GM19023 (cell line): Measurements from ENCODE around the gene CDC42SE2.

Experiments used
- ATAC-seq: cut with Tn5 transposase; IDR thresholded peaks from one replicate; pipeline ENCODE4 v1.9.1; 2021; ENCODE audit warnings: mild to moderate bottlenecking, moderate library complexity; ENCODE audit not compliant: unreplicated experiment

CDC42SE2 gene

DNA sequence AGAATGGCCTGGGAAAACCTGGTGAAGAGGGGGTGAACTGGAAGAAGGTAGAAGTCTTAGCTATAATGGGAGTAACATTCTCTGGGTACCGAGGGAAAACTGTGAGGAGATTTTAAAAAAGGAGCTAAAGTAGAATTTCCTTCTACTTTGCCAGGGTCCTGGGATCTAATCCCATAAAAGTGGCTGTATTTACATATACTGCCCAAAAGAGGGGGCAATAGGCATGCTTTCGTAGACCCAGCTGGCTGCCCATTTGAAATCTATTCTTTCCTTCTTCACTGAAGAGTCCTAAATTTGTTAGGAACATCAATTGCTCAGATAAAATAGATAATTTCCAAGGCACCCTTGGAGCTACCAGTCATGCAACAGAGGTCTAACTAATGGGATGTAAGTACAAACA is 159.2 kb downstream of the CDC42SE2 start:
- no peak for ATAC-seq

DNA sequence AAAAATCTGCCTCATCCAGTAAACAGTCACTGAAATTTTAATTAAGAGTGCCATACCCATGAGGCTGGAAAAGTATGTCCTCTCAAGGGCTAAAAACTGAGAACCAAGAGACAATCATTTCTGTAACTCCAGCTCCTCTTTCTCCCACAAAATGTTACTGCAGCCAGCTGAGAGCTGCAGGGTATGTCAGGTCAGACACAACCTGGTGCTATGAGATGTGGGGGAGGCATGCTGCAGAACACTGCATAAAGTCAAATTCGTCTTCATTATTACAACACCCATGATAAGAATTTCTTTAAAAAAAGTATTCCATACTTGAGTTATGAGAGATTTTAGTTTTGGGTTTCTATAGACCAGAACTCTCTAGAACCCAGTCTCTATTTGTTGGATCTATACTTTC is 162.2 kb downstream of the CDC42SE2 start:
- no peak for ATAC-seq

DNA sequence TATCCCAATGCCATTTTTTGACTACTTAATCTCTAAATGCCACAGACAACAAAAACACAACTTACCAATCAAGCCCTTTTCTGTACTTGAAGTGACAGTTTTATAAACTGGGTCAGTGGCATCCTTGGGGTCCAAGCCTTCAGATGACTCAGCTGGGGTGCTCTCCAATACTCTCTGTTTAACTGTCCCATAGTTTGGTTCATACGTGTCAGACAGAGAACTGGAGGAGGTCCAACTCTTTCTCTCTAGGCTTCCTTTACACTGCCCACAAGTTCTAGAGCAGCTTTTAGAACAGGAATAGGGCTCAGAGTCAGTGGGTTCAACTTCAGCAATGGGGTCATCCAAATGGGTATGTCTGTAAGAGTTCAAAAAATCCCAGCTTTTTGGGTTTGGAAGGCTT is 166.9 kb downstream of the CDC42SE2 start:
- no peak for ATAC-seq

DNA sequence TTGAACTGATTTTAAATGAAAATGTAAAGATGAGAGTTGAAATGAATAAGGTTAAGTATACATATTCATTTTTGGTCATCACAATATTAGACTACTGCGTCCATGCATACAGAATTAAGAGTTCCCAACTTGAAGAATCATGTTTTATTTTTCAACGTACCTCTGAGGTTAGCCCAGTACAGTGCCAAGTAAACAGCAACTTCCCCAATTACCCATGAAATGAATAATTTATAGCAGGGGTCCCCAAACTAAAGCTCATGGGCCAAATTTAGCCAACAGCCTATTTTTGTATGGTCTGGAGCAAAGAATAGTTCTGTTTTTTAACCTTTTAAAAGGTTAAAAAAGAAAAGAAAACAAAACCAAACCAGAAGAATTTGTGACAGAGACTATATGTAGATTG is 167.9 kb downstream of the CDC42SE2 start:
- no peak for ATAC-seq

DNA sequence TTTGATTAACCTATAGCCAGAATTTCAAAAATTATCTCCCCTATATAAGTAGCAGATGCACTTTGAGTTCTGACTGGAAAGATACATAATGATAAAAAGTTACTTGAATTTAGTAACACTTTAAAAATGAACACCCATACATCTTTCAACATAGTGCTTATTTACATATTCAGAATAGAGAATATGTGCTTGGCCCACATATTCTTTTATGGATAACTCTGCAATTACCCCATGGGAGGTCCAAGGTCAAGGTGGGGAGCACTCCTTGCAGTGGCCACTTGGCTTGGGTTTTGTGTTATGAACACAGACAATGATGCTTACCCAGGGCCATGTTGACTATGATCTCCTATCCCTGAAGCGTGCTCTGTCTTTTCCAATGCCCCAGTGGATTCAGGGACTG is 169.3 kb downstream of the CDC42SE2 start:
- ATAC-seq: no peak

DNA sequence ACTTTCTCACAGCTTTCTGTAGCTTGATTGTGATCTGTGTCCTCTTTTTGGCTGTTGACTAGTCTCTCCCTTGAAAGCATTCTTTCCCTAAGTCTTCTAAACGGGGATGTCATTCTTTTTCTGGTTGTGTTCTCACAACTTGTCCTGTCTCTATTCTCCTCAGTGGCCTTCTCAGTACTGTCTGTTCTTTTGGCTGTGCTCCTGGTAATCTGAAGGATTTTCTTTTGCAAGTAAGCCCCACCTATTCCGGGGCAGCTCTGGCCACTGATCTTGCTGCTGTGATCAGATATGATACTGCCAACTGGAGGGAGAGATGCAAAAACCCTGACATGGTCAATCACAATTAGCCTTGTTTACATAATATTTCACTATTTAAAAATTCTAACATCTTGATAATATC is 172.2 kb downstream of the CDC42SE2 start:
- no peak for ATAC-seq

DNA sequence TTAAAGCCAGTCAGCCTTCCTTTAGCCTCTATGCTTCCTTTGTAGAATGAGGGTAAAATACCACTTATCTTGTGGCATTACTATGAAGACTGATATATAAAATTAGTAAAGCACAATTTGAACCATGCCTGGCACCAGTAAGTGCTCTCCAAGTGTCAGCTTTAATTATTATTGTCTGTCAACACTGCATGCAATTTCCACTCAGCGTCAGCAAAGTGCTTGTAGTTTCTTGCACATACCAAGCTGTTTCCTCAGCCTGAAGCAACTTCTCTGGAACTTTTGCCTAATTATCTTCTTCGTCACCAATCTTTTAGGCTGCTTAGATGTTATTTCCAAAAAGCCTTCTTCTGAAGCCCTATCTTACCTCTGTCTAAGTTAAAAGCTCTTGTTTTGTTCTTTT is 177.3 kb downstream of the CDC42SE2 start:
- no peak for ATAC-seq
